ENCODE data around the gene HACD3.

- no peak for TF ChIP-seq YEATS2 (CRISPR knock-in tag; IDR thresholded peaks at IDR 0.05; ENCODE audit: borderline replicate concordance)
- no peak for TF ChIP-seq FOXK1 (CRISPR knock-in tag; IDR thresholded peaks at IDR 0.05; ENCODE audit: borderline replicate concordance, low read depth)
- no peak for TF ChIP-seq FOXJ3 (CRISPR knock-in tag; IDR thresholded peaks at IDR 0.05; ENCODE audit: borderline replicate concordance)
- no peak for TF ChIP-seq JUNB (CRISPR knock-in tag; IDR thresholded peaks at IDR 0.05; ENCODE audit: borderline replicate concordance)
Measured at GRCh38 chr15:65583701-65584100, 53.4 kb downstream of the HACD3 start.

Measured in HepG2 (cell line).